A673 (cell line): ENCODE data around the gene KCND1.

Experiments
- EZH2 ChIP-seq: fragments of 200-600 bp; sonication (generic); IDR thresholded peaks from 2 replicates; pipeline ENCODE4 v1.6.1; 2017; ENCODE audit warnings: borderline replicate concordance, low read depth, mild to moderate bottlenecking, mixed read lengths, antibody characterized with exemption, low read length; ENCODE audit not compliant: poor library complexity, severe bottlenecking
- TF ChIP-seq, protein P1 (sequence below): fragments of 300-800, 200-600 bp; sonication (generic); conservative IDR thresholded peaks from 2 replicates; pipeline ENCODE4 v1.5.1; 2017; ENCODE audit warnings: low read depth, mild to moderate bottlenecking, antibody characterized with exemption, low read length, moderate library complexity, mixed read lengths

DNA sequence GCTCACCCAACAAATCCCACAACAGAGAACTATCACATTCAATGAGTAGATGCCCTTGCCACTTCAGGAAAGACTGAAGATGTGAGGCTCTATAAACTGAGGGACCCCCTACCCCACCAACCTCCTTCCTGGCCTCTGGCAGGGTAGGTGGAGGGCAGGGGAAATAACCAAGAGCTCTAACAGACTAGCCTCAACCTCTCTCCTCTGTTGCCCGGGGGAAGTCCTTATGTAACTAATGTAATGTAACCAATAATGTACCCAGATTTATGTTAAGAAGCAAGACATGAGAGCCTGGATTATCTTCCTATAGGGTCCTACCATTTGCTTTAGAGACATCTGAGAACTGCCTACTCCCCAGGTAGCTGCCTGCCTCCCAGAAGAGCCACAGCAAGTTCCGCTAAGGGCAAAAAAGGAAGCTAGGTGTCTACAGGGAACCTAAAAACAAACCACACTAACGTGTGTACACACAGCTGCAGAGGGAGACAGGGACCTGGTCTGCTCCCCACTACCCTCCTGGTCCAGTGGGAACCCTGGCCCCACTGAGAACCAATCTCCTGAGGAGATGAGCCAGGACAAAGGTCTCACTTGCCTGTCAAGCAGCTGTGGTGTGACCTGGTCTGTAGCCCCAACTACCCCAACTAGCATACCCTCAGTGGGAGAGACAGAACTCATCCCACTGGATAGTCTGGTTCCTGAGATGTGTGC lies 32.0 kb downstream of the KCND1 start:
- TF ChIP-seq EZH2, result no peak
- TF ChIP-seq, protein P1, sequence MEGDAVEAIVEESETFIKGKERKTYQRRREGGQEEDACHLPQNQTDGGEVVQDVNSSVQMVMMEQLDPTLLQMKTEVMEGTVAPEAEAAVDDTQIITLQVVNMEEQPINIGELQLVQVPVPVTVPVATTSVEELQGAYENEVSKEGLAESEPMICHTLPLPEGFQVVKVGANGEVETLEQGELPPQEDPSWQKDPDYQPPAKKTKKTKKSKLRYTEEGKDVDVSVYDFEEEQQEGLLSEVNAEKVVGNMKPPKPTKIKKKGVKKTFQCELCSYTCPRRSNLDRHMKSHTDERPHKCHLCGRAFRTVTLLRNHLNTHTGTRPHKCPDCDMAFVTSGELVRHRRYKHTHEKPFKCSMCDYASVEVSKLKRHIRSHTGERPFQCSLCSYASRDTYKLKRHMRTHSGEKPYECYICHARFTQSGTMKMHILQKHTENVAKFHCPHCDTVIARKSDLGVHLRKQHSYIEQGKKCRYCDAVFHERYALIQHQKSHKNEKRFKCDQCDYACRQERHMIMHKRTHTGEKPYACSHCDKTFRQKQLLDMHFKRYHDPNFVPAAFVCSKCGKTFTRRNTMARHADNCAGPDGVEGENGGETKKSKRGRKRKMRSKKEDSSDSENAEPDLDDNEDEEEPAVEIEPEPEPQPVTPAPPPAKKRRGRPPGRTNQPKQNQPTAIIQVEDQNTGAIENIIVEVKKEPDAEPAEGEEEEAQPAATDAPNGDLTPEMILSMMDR, result no peak
